Measurements from ENCODE around the gene SLC12A9. TPM values are rescaled to one million over a fixed set of nuclear protein-coding genes. Genes with fewer than 3 reads are reported as not detected.
"Not testable (repeated sequence)": the region's sequence is repeated elsewhere in the genome, so short reads cannot be mapped to it uniquely, and the experiment has no call there.

SLC12A9 gene
- polyA plus RNA-seq, 5 donors, result 25.7 to 48.3 (median 39.2) TPM

GRCh38 chr7:100895701-100895955, 43.1 kb downstream of the SLC12A9 start, which contains the start of gene ACHE:
Gene ACHE, minus strand, starts transcription at chr7:100895888. Its CDS starts 1,656 bp downstream, at chr7:100894232.
- no peak for DNase-seq

- no peak for DNase-seq
These were observed 43.6 kb downstream of the SLC12A9 start for GRCh38 chr7:100895956-100896731.

- DNase-seq, result no peak
These were observed 44.5 kb downstream of the SLC12A9 start for GRCh38 chr7:100896732-100897608.

GRCh38 chr7:100897772-100898454, 45.4 kb downstream of the SLC12A9 start:
- DNase-seq, result no peak

- no peak for DNase-seq
These were observed 46.9 kb downstream of the SLC12A9 start for GRCh38 chr7:100899432-100899831.

- DNase-seq, result no peak
These were observed 48.5 kb downstream of the SLC12A9 start for GRCh38 chr7:100900978-100901377.

- no peak for DNase-seq
These were observed 49.4 kb downstream of the SLC12A9 start for GRCh38 chr7:100901921-100902332.

- no peak for DNase-seq
These were observed 50.1 kb downstream of the SLC12A9 start for GRCh38 chr7:100902638-100903037.

GRCh38 chr7:100908512-100908911, 56.0 kb downstream of the SLC12A9 start:
- no peak for DNase-seq

- DNase-seq, result not testable (repeated sequence)
These were observed 57.9 kb downstream of the SLC12A9 start for GRCh38 chr7:100910443-100910842.

GRCh38 chr7:100911484-100911883, 59.0 kb downstream of the SLC12A9 start:
- no peak for DNase-seq

- DNase-seq, result no peak
These were observed 61.8 kb downstream of the SLC12A9 start for GRCh38 chr7:100914208-100914878.

- DNase-seq, result no peak
These were observed 62.5 kb downstream of the SLC12A9 start for GRCh38 chr7:100914879-100915447.

Other genes starting within 250 kb of the SLC12A9 start
- 10 to 100 TPM; 25.3 to 40.0 (median 30.8) TPM for gene MOSPD3, start 240.2 kb upstream of the SLC12A9 start, polyA plus RNA-seq (ENCODE audit: insufficient read depth in 1 of 5, insufficient read length in 5 of 5, low replicate concordance in 1 of 5)
- 1 to 10 TPM; 1.1 to 4.6 (median 1.6) TPM for gene TFR2, start 211.2 kb upstream of the SLC12A9 start, polyA plus RNA-seq (ENCODE audit: insufficient read depth in 1 of 5, insufficient read length in 5 of 5, low replicate concordance in 1 of 5)
- gene ACTL6B, start 196.3 kb upstream of the SLC12A9 start, polyA plus RNA-seq (ENCODE audit: insufficient read depth in 1 of 5, insufficient read length in 5 of 5, low replicate concordance in 1 of 5), result under 1 TPM in 3 of 5 donors, not detected in 2; 0.13 to 0.40 (median 0.28) TPM
- gene GNB2, start 179.0 kb upstream of the SLC12A9 start, polyA plus RNA-seq (ENCODE audit: insufficient read depth in 1 of 5, insufficient read length in 5 of 5, low replicate concordance in 1 of 5), result 100 to 1,000 TPM; 131 to 271 (median 184) TPM
- 10 to 100 TPM; 30.4 to 52.9 (median 42.0) TPM for gene GIGYF1, start 158.5 kb upstream of the SLC12A9 start, polyA plus RNA-seq (ENCODE audit: insufficient read depth in 1 of 5, insufficient read length in 5 of 5, low replicate concordance in 1 of 5)
- gene POP7, start 146.6 kb upstream of the SLC12A9 start, polyA plus RNA-seq (ENCODE audit: insufficient read depth in 1 of 5, insufficient read length in 5 of 5, low replicate concordance in 1 of 5), result 10 to 100 TPM; 15.0 to 31.3 (median 18.0) TPM
- under 1 TPM in 4 of 5 donors, not detected in 1; 0.13 to 0.24 (median 0.16) TPM for gene EPO, start 132.2 kb upstream of the SLC12A9 start, polyA plus RNA-seq (ENCODE audit: insufficient read depth in 1 of 5, insufficient read length in 5 of 5, low replicate concordance in 1 of 5)
- gene ZAN, start 119.1 kb upstream of the SLC12A9 start, polyA plus RNA-seq (ENCODE audit: insufficient read depth in 1 of 5, insufficient read length in 5 of 5, low replicate concordance in 1 of 5), result under 1 TPM in 2 of 5 donors, not detected in 3; 0.01 to 0.03 TPM
- 100 to 1,000 TPM in 2 of 5 donors, 10 to 100 TPM in 3; 79.7 to 112 (median 93.4) TPM for gene EPHB4, start 25.2 kb upstream of the SLC12A9 start, polyA plus RNA-seq (ENCODE audit: insufficient read depth in 1 of 5, insufficient read length in 5 of 5, low replicate concordance in 1 of 5)
- 100 to 1,000 TPM in 1 of 5 donors, 10 to 100 TPM in 4; 54.3 to 101 (median 69.5) TPM for gene TRIP6, start 14.7 kb downstream of the SLC12A9 start, polyA plus RNA-seq (ENCODE audit: insufficient read depth in 1 of 5, insufficient read length in 5 of 5, low replicate concordance in 1 of 5)
- gene SRRT, start 22.4 kb downstream of the SLC12A9 start, polyA plus RNA-seq (ENCODE audit: insufficient read depth in 1 of 5, insufficient read length in 5 of 5, low replicate concordance in 1 of 5), result 100 to 1,000 TPM; 144 to 206 (median 173) TPM
- gene UFSP1, start 37.0 kb downstream of the SLC12A9 start, polyA plus RNA-seq (ENCODE audit: insufficient read depth in 1 of 5, insufficient read length in 5 of 5, low replicate concordance in 1 of 5), result 1 to 10 TPM in 2 of 5 donors, under 1 TPM in 3; 0.42 to 2.0 (median 0.84) TPM
- gene ACHE, start 43.2 kb downstream of the SLC12A9 start, polyA plus RNA-seq (ENCODE audit: insufficient read depth in 1 of 5, insufficient read length in 5 of 5, low replicate concordance in 1 of 5), result 1 to 10 TPM; 2.1 to 6.6 (median 2.6) TPM
- under 1 TPM; 0.37 to 0.73 (median 0.51) TPM for gene MUC3A, start 96.8 kb downstream of the SLC12A9 start, polyA plus RNA-seq (ENCODE audit: insufficient read depth in 1 of 5, insufficient read length in 5 of 5, low replicate concordance in 1 of 5)
- 1 to 10 TPM in 2 of 5 donors, under 1 TPM in 3; 0.54 to 2.6 (median 0.93) TPM for gene MUC12, start 116.9 kb downstream of the SLC12A9 start, polyA plus RNA-seq (ENCODE audit: insufficient read depth in 1 of 5, insufficient read length in 5 of 5, low replicate concordance in 1 of 5)
- gene MUC17, start 167.4 kb downstream of the SLC12A9 start, polyA plus RNA-seq (ENCODE audit: insufficient read depth in 1 of 5, insufficient read length in 5 of 5, low replicate concordance in 1 of 5), result under 1 TPM in 1 of 5 donors, not detected in 4; 0.31 TPM
- gene TRIM56, start 232.8 kb downstream of the SLC12A9 start, polyA plus RNA-seq (ENCODE audit: insufficient read depth in 1 of 5, insufficient read length in 5 of 5, low replicate concordance in 1 of 5), result 10 to 100 TPM; 21.8 to 28.0 (median 22.7) TPM